Neutrophil (primary cell): Measurements from ENCODE around the gene CBLC.

Source experiments
- H3K27ac ChIP-seq: fragments of 200-600 bp; sonication (generic); 2 replicates; pipeline ENCODE4 v1.5.1; 2016; ENCODE audit warnings: mild to moderate bottlenecking, moderate library complexity
- H3K27me3 ChIP-seq: fragments of 200-600 bp; sonication (generic); 2 replicates; pipeline ENCODE4 v1.6.0; 2016; ENCODE audit warnings: mild to moderate bottlenecking
- H3K36me3 ChIP-seq: fragments of 200-600 bp; sonication (generic); 2 replicates; pipeline ENCODE4 v1.5.1; 2017
- H3K4me1 ChIP-seq, 2 experiments: fragments of 200-600 bp in 1 of 2; sonication (generic) in 1 of 2; 1 replicate in 1 of 2; 2 replicates in 1 of 2; pipeline versions ENCODE4 v1.5.1 to v1.6.1; 2013 to 2016; ENCODE audit warnings: low read depth in 1 of 2, low read length in 1 of 2, mild to moderate bottlenecking in 1 of 2, moderate library complexity in 1 of 2; ENCODE audit not compliant: control insufficient read depth in 1 of 2, insufficient read depth in 1 of 2
- H3K4me3 ChIP-seq, 2 experiments: fragments of 200-600 bp in 1 of 2; sonication (generic) in 1 of 2; 1 replicate in 1 of 2; 2 replicates in 1 of 2; pipeline ENCODE4 v1.5.1; 2013 to 2016; ENCODE audit warnings: low read depth in 1 of 2, low read length in 1 of 2, mild to moderate bottlenecking in 1 of 2, moderate library complexity in 1 of 2
- H3K9me3 ChIP-seq: fragments of 200-600 bp; sonication (generic); 2 replicates; pipeline ENCODE4 v1.5.1; 2016
- TF ChIP-seq, protein P1 (sequence below): fragments of 200-600 bp; sonication (generic); IDR thresholded peaks from 2 replicates; pipeline ENCODE4 v1.5.1; 2016; ENCODE audit warnings: antibody characterized with exemption

The CBLC gene

DNA sequence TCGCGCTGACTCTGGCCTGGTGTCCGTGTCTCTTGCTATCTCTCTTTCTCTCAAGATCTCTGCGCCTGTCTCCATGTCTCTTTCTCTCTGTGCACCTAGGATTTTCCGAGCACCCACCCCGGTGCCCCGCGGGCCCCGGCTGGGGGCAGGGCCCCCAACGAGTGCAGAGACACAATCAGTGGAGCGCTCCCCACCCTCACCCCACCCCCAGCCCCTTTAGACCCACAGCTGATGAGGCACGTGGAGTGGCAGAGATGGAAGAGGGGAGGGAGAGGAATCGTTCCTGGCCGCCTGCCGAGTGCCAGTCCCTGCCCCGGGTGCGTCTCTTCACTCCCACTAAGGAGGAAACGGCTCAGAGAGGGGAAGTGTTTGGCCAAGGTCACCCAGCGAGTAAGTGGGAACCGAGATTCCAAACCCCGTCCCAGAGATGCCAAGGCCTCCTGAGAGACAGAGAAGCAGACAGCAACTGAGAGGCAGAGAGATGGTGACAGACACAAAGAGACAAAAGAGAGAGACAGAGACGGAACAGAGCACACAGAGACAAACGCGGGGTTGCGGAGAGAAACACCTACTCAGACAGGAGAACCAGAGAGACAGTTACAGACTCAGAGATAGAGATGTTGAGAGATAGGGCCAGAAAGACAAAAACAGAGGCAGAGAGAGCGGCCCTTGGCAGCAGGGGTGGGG, 29.8 kb upstream of the CBLC start:
- H3K4me3 ChIP-seq = peak overlapping the region; percentile 71 to 85
- peaks cover 81 to 84% of the 10 kb centered on the region in 2 experiments for H3K4me1 ChIP-seq

GRCh38 chr19:44748426-44749254, 29.1 kb upstream of the CBLC start, which contains the start of gene BCL3:
Gene BCL3 (plus strand): TSS chr19:44748708. CDS start chr19:44748791, 83 bp downstream.
- Histone ChIP-seq H3K36me3 (peaks cover 35% of the 10 kb centered on the region), H3K9me3 (no peaks in the 10 kb centered on the region), H3K4me1 (peaks cover 77 to 82% of the 10 kb centered on the region in 2 experiments), H3K27me3 (no peaks in the 10 kb centered on the region), H3K4me3 (peak within 1 kb of the TSS; percentile 85 to 97), H3K27ac (peak within 1 kb of the TSS; percentile 100)
- TF ChIP-seq, protein P1, sequence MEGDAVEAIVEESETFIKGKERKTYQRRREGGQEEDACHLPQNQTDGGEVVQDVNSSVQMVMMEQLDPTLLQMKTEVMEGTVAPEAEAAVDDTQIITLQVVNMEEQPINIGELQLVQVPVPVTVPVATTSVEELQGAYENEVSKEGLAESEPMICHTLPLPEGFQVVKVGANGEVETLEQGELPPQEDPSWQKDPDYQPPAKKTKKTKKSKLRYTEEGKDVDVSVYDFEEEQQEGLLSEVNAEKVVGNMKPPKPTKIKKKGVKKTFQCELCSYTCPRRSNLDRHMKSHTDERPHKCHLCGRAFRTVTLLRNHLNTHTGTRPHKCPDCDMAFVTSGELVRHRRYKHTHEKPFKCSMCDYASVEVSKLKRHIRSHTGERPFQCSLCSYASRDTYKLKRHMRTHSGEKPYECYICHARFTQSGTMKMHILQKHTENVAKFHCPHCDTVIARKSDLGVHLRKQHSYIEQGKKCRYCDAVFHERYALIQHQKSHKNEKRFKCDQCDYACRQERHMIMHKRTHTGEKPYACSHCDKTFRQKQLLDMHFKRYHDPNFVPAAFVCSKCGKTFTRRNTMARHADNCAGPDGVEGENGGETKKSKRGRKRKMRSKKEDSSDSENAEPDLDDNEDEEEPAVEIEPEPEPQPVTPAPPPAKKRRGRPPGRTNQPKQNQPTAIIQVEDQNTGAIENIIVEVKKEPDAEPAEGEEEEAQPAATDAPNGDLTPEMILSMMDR = peak; percentile 39

More for the DNA sequence above, 29.8 kb upstream of the CBLC start:
- TF ChIP-seq, protein P1 = no peak
- peaks cover 31% of the 10 kb centered on the region for H3K36me3 ChIP-seq
- no peaks in the 10 kb centered on the region for H3K9me3 ChIP-seq
- no peaks in the 10 kb centered on the region for H3K27me3 ChIP-seq
- peak overlapping the region; percentile 100 for H3K27ac ChIP-seq

- no peaks in the 10 kb centered on the region for H3K27me3 ChIP-seq
- H3K36me3 ChIP-seq = peaks cover 35% of the 10 kb centered on the region
- H3K4me3 ChIP-seq = peak overlapping the region; percentile 85 to 97
- peak overlapping the region; percentile 100 for H3K27ac ChIP-seq
- H3K4me1 ChIP-seq = peaks cover 75 to 76% of the 10 kb centered on the region in 2 experiments
- H3K9me3 ChIP-seq = no peaks in the 10 kb centered on the region
- TF ChIP-seq, protein P1 = no peak
Measured at GRCh38 chr19:44749292-44749691, 28.4 kb upstream of the CBLC start.

GRCh38 chr19:44749994-44750393, 27.7 kb upstream of the CBLC start:
- Histone ChIP-seq H3K4me3 (peak overlapping the region; percentile 85 to 97), H3K27ac (peak overlapping the region; percentile 100), H3K4me1 (peaks cover 74% of the 10 kb centered on the region in 2 experiments)

GRCh38 chr19:44752123-44752815, 25.4 kb upstream of the CBLC start:
- peak overlapping the region; percentile 85 to 97 for H3K4me3 ChIP-seq
- TF ChIP-seq, protein P1 = no peak
- peaks cover 59% of the 10 kb centered on the region for H3K36me3 ChIP-seq
- no peaks in the 10 kb centered on the region for H3K9me3 ChIP-seq
- H3K27ac ChIP-seq = peak overlapping the region; percentile 100
- H3K4me1 ChIP-seq = peaks cover 73% of the 10 kb centered on the region in 2 experiments
- no peaks in the 10 kb centered on the region for H3K27me3 ChIP-seq

More at GRCh38 chr19:44749994-44750393, 27.7 kb upstream of the CBLC start:
- TF ChIP-seq, protein P1 = no peak
- peaks cover 36% of the 10 kb centered on the region for H3K36me3 ChIP-seq
- H3K27me3 ChIP-seq = no peaks in the 10 kb centered on the region
- no peaks in the 10 kb centered on the region for H3K9me3 ChIP-seq
